ENCODE results near the gene TM7SF2.

DNA sequence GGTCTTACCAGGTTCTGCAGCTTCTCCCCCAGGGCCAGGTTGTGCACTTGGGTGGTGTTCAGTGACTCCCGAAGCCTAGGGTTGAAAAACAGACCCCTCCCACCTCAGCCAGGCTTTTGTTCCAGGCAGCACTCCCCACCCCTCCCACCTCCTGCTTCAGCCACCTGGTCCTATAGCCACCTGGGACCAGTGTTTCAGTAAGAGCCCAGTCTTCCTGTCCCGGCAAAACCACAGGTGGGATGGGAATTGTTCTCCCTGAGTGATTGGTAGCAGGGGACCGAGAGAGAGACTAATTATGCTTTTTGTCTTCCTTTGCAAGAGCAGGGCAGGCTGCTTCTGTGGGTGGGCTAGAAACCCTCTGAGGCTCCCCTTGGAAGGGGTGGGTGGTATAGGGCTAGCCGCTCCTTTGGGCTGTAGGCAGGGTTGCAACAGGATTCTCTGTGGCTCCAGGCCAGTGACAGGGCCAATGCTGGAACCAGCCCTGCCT is 44.8 kb upstream of the TM7SF2 start:
- TF ChIP-seq, protein P1, sequence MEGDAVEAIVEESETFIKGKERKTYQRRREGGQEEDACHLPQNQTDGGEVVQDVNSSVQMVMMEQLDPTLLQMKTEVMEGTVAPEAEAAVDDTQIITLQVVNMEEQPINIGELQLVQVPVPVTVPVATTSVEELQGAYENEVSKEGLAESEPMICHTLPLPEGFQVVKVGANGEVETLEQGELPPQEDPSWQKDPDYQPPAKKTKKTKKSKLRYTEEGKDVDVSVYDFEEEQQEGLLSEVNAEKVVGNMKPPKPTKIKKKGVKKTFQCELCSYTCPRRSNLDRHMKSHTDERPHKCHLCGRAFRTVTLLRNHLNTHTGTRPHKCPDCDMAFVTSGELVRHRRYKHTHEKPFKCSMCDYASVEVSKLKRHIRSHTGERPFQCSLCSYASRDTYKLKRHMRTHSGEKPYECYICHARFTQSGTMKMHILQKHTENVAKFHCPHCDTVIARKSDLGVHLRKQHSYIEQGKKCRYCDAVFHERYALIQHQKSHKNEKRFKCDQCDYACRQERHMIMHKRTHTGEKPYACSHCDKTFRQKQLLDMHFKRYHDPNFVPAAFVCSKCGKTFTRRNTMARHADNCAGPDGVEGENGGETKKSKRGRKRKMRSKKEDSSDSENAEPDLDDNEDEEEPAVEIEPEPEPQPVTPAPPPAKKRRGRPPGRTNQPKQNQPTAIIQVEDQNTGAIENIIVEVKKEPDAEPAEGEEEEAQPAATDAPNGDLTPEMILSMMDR (optimal IDR thresholded peaks at IDR 0.05 in 1 of 3, IDR thresholded peaks at IDR 0.05 in 1 of 3, conservative IDR thresholded peaks at IDR 0.05 in 1 of 3; ENCODE audit: extremely low read depth in 1 of 3, insufficient read depth in 2 of 3, low read length in 3 of 3): no peak
- no peak for TF ChIP-seq EZH2 (IDR thresholded peaks at IDR 0.05; ENCODE audit: low read length)
